ENCODE data around the gene TMEM178B.
"Not testable (repeated sequence)": the region's sequence is repeated elsewhere in the genome, so short reads cannot be mapped to it uniquely, and the experiment has no call there.

TMEM178B gene

GRCh38 chr7:141185369-141185967, 111.6 kb downstream of the TMEM178B start:
- no peak for FAIRE-seq

- FAIRE-seq, result no peak
Measured at GRCh38 chr7:141189231-141189630, 115.4 kb downstream of the TMEM178B start.

GRCh38 chr7:141190495-141190894, 116.6 kb downstream of the TMEM178B start:
- no peak for FAIRE-seq

- no peak for FAIRE-seq
Measured at GRCh38 chr7:141191277-141191676, 117.4 kb downstream of the TMEM178B start.

GRCh38 chr7:141193066-141193465, 119.2 kb downstream of the TMEM178B start:
- no peak for FAIRE-seq

- FAIRE-seq, result not testable (repeated sequence)
Measured at GRCh38 chr7:141195722-141196121, 121.9 kb downstream of the TMEM178B start.

GRCh38 chr7:141198194-141198958, 124.5 kb downstream of the TMEM178B start:
- no peak for FAIRE-seq

GRCh38 chr7:141200191-141201108, 126.6 kb downstream of the TMEM178B start:
- FAIRE-seq, result no peak

GRCh38 chr7:141201145-141201885, 127.5 kb downstream of the TMEM178B start:
- FAIRE-seq, result no peak

GRCh38 chr7:141202535-141202934, 128.7 kb downstream of the TMEM178B start:
- no peak for FAIRE-seq

GRCh38 chr7:141203177-141203576, 129.3 kb downstream of the TMEM178B start:
- no peak for FAIRE-seq

GRCh38 chr7:141203586-141203985, 129.7 kb downstream of the TMEM178B start:
- FAIRE-seq, result no peak

- FAIRE-seq, result no peak
Measured at GRCh38 chr7:141207661-141208060, 133.8 kb downstream of the TMEM178B start.

- no peak for FAIRE-seq
Measured at GRCh38 chr7:141208539-141208938, 134.7 kb downstream of the TMEM178B start.

GRCh38 chr7:141209454-141209853, 135.6 kb downstream of the TMEM178B start:
- no peak for FAIRE-seq

- no peak for FAIRE-seq
Measured at GRCh38 chr7:141210862-141211261, 137.0 kb downstream of the TMEM178B start.

- FAIRE-seq, result no peak
Measured at GRCh38 chr7:141213226-141213625, 139.4 kb downstream of the TMEM178B start.

GRCh38 chr7:141217938-141218337, 144.1 kb downstream of the TMEM178B start:
- FAIRE-seq, result no peak

- no peak for FAIRE-seq
Measured at GRCh38 chr7:141218941-141219340, 145.1 kb downstream of the TMEM178B start.

- no peak for FAIRE-seq
Measured at GRCh38 chr7:141220263-141220880, 146.5 kb downstream of the TMEM178B start.

- FAIRE-seq, result no peak
Measured at GRCh38 chr7:141221007-141221612, 147.2 kb downstream of the TMEM178B start.
